Thoracic aorta (tissue), 2 donors: ENCODE data around the gene RNF212. TPM values are rescaled to one million over a fixed set of nuclear protein-coding genes. Genes with fewer than 3 reads are reported as not detected.

Experiments used
- ATAC-seq: fragments of 150-250 bp; one replicate; pipeline ENCODE4 v1.8.0; 2017; ENCODE audit warnings: low read depth; ENCODE audit not compliant: insufficient number of reproducible peaks, low FRiP score
- DNase-seq: peaks from one replicate; pipeline ENCODE4 v3.0.0-alpha.2; 2020; ENCODE audit warnings: low spot score
- H3K27ac ChIP-seq, 2 donors: fragments of 200-600 bp; sonication (generic); 1 replicate in 1 of 2; 2 replicates in 1 of 2; pipeline ENCODE4 v1.5.1; 2016; ENCODE audit warnings: mild to moderate bottlenecking in 2 of 2, moderate library complexity in 2 of 2
- H3K27me3 ChIP-seq: fragments of 200-600 bp; sonication (generic); replicated peaks from 2 replicates; pipeline ENCODE4 v1.6.0; 2016; ENCODE audit warnings: mild to moderate bottlenecking; ENCODE audit not compliant: insufficient read depth
- H3K36me3 ChIP-seq: fragments of 200-600 bp; sonication (generic); one replicate; pipeline ENCODE4 v1.5.1; 2016
- H3K4me1 ChIP-seq, 2 donors: fragments of 200-600 bp; sonication (generic); 1 replicate in 1 of 2; 2 replicates in 1 of 2; pipeline versions ENCODE4 v1.5.1 to v1.6.0; 2016; ENCODE audit warnings: low read depth in 2 of 2, mild to moderate bottlenecking in 1 of 2; ENCODE audit not compliant: control insufficient read depth in 1 of 2
- H3K4me3 ChIP-seq: fragments of 200-600 bp; sonication (generic); 2 replicates; pipeline ENCODE4 v1.5.1; 2016; ENCODE audit warnings: mild to moderate bottlenecking
- H3K9me3 ChIP-seq: fragments of 200-600 bp; sonication (generic); 2 replicates; pipeline ENCODE4 v1.5.1; 2016
- total RNA-seq, 2 donors: library from RNA; depleted of rRNA; stranded (reverse); fragments of >200 nt; gene quantifications; one replicate each; pipeline versions ENCODE4 v1.1.0 to v1.2.3, GENCODE V29; 2016
- TF ChIP-seq, protein P1 (sequence below): fragments of 200-600 bp; sonication (generic); IDR thresholded peaks from one replicate; pipeline ENCODE4 v1.5.1; 2019; ENCODE audit warnings: antibody characterized with exemption

Gene RNF212
- total RNA-seq, 2 donors from 2014 or later, result 1.2 to 2.4 TPM

DNA sequence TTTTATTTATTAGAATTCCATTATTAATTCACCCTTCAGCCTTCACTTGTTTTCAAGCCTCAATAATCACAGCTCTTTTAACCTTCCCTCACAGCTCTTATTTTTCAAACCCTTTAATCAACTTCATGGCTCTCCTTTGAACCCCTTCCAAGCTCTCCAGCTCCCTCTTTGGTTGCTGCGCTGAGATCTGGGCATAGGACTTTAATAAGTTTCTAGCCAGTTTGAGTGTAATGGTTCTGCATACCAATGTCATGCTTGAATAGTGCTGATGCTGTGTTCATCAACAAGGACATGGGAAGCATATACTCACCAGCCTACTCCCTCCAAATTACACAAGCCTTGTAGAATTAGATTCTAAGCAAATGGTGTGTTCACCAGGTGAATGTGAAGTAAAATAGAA, 3.5 kb upstream of the RNF212 start:
- H3K9me3 ChIP-seq, result no peaks in the 10 kb centered on the region
- DNase-seq, result no peak
- H3K4me3 ChIP-seq, result no peak overlapping the region
- no peaks in the 10 kb centered on the region for H3K27me3 ChIP-seq
- no peaks in the 10 kb centered on the region for H3K4me1 ChIP-seq
- TF ChIP-seq, protein P1, sequence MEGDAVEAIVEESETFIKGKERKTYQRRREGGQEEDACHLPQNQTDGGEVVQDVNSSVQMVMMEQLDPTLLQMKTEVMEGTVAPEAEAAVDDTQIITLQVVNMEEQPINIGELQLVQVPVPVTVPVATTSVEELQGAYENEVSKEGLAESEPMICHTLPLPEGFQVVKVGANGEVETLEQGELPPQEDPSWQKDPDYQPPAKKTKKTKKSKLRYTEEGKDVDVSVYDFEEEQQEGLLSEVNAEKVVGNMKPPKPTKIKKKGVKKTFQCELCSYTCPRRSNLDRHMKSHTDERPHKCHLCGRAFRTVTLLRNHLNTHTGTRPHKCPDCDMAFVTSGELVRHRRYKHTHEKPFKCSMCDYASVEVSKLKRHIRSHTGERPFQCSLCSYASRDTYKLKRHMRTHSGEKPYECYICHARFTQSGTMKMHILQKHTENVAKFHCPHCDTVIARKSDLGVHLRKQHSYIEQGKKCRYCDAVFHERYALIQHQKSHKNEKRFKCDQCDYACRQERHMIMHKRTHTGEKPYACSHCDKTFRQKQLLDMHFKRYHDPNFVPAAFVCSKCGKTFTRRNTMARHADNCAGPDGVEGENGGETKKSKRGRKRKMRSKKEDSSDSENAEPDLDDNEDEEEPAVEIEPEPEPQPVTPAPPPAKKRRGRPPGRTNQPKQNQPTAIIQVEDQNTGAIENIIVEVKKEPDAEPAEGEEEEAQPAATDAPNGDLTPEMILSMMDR, result no peak
- H3K27ac ChIP-seq, result no peak overlapping the region
- no peak for ATAC-seq
- H3K36me3 ChIP-seq, result no peaks in the 10 kb centered on the region

DNA sequence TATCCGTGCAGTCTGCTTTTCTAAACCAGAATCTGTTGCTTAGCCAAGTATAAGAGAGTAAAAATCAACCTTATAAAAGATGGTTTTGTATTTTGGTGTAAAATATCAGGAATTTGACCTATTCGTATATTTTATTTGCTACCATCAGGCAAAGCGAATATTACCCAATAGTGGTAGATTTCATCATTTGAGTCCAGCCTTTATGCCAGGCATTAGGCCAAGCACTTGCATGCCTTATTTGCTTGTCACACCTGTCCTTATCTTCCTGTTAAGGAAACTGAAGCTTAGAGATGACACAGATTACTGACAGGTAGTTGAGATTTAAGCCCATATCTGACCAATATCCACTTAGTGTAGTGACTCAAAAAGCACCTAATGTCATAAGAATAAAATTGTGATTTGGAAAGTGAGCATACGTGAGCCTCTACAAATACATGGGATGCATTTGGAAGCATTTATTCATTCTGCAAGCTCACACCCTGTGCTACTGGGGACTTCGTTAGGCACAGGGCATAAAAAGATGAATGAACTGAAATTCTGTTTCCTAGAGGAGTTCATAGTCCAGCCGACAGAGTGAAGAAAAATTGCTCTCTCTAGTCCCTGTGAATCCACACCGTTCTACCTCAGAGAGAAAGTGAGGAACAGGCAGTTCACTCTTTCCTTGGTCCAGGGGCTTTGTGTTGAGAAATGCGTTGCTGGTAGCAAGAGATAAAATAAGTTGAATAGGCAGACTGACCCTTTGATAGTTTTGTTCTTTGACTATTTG, 2.3 kb upstream of the RNF212 start:
- no peaks in the 10 kb centered on the region for H3K27me3 ChIP-seq
- no peak for DNase-seq
- no peaks in the 10 kb centered on the region for H3K9me3 ChIP-seq
- no peak for ATAC-seq
- H3K4me3 ChIP-seq, result no peak overlapping the region
- H3K4me1 ChIP-seq, result no peaks in the 10 kb centered on the region
- TF ChIP-seq, protein P1, result no peak
- H3K27ac ChIP-seq, result no peak overlapping the region
- H3K36me3 ChIP-seq, result no peaks in the 10 kb centered on the region

DNA sequence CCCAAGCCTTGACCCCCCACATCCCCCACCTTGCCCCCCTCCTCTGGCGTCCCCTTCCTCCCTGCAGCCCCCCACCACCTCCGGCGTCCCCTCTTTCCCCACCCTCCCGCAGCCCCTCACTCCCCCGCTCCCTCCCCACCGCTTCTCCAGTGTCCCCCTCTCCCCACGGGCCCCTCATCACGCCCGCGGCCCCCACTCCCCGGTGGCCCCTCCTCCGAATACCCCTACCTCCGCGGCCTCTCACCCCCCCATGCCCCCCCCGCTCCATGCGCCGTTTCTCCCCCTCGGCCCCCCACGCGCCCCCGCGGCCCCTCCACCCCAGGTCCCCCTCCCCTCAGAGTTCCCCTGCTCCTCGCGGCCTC, 562 bp downstream of the RNF212 start:
- no peak for DNase-seq
- no peak overlapping the region for H3K4me3 ChIP-seq

DNA sequence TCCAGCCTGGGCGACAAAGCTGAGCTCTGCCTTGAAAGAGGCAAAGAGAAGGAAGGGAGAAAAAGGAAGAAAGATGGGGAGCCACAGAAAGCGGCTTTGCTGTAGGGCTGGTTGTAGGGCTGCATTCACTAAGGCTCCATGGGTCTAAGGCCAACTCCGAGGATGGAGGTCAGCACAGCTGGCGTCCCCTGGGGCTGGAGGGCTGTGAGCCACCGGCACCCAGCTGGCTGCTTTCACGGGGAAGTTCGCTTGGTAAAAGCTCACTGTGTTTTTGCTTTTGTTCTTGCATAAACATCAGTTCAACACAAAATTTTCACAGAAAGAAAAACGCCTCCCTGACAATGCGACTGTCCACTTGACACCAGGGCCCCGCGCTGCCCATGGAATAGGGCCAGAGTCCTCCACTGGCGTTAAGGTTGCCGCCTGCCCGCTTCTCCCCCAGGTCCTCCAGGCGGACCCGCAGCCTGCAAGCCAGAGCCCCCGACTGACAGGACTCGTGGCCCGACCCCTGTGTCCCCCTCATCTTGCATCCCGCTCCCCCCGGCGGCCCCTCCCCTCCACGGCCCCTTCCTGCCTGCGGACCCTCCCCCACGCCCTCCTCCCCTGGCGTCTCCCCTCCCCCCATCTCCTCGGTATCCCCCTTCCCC, 1.1 kb downstream of the RNF212 start:
- no peaks in the 10 kb centered on the region for H3K4me1 ChIP-seq
- ATAC-seq (no peak), DNase-seq (no peak)
- H3K4me3 ChIP-seq, result no peak overlapping the region
- no peaks in the 10 kb centered on the region for H3K27me3 ChIP-seq
- H3K9me3 ChIP-seq, result no peaks in the 10 kb centered on the region
- H3K36me3 ChIP-seq, result no peaks in the 10 kb centered on the region
- TF ChIP-seq, protein P1, result no peak
- H3K27ac ChIP-seq, result no peak overlapping the region

More for the DNA sequence above, 562 bp downstream of the RNF212 start:
- Histone ChIP-seq H3K27ac (no peak overlapping the region), H3K4me1 (no peaks in the 10 kb centered on the region), H3K36me3 (no peaks in the 10 kb centered on the region), H3K9me3 (no peaks in the 10 kb centered on the region), H3K27me3 (no peaks in the 10 kb centered on the region)
- TF ChIP-seq, protein P1, result no peak
- no peak for ATAC-seq

DNA sequence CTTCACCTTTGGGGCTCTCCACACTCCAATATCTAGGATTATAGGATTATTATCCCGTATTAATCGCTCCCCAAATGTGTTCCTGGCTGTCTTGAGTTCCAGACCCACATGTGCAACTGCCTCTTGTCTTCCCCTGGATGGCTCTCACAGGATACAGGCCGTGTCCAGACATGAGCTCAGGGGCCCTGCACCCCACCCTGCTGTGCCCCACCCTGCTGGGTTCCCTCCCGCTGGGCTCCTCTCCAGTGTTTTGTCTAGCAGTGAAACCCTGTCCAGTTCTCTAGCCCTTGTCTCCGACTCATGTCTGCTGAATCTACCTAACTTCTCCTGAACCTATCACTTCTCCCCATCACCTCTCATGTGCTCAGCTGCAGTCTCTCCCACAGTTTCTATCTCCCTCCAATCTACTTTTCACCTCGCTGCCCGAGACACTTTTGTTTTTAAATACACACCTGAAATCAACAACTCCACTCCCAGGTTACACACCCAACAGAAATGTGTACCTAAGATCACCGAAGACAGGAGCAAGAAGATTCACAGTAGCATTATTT, 2.0 kb downstream of the RNF212 start:
- TF ChIP-seq, protein P1, result no peak
- Histone ChIP-seq H3K9me3 (no peaks in the 10 kb centered on the region), H3K4me3 (no peak overlapping the region), H3K27ac (no peak overlapping the region), H3K36me3 (no peaks in the 10 kb centered on the region), H3K4me1 (no peaks in the 10 kb centered on the region), H3K27me3 (no peaks in the 10 kb centered on the region)
- ATAC-seq (no peak), DNase-seq (no peak)
